Endothelial cell of umbilical vein (primary cell): Measurements from ENCODE around the gene FRYL. TPM values are rescaled to one million over a fixed set of nuclear protein-coding genes. Genes with fewer than 3 reads are reported as not detected.
"Not testable (repeated sequence)": the region's sequence is repeated elsewhere in the genome, so short reads cannot be mapped to it uniquely, and the experiment has no call there.

Source experiments
- BruUV-seq: library from RNA; stranded (reverse); fragments of 400-500 nt; replicated peaks from 2 replicates; lab custom pipeline; 2021; lab: Mats Ljungman, UMichigan
- CTCF ChIA-PET: fragments of 300-600, 350-600 bp; sonication (Branson Sonifier 250); formaldehyde crosslinking; loops from one replicate; lab custom pipeline; 2021; ENCODE audit warnings: antibody characterized with exemption, inconsistent platforms; lab: Charles Lee
- POLR2A ChIA-PET: fragments of 300-600, 350-600 bp; sonication (Branson Sonifier 250); formaldehyde crosslinking; loops from one replicate; lab custom pipeline; 2021; ENCODE audit warnings: antibody characterized with exemption, inconsistent platforms; lab: Charles Lee
- DNase-seq: peaks from one replicate; pipeline ENCODE4 v3.0.0-alpha.2; 2011; ENCODE audit warnings: low read depth, low spot score
- FAIRE-seq: peaks from 2 replicates; lab custom pipeline; 2011; peaks lifted over from hg19 to GRCh38; lab: Jason Lieb, UNC
- H2AFZ ChIP-seq: 2 replicates; pipeline ENCODE4 v1.6.0; 2012; ENCODE audit warnings: low read depth, low read length, control low read depth, inconsistent platforms
- H3K27ac ChIP-seq: 2 replicates; pipeline ENCODE4 v1.5.1; 2011; ENCODE audit warnings: low read depth, mild to moderate bottlenecking, control low read depth, low read length, moderate library complexity; ENCODE audit not compliant: insufficient read depth
- H3K27me3 ChIP-seq, 2 experiments: 2 replicates each; pipeline versions ENCODE4 v1.6.0 to v1.6.1; 2011; ENCODE audit warnings: low read length in 2 of 2, mixed read lengths in 1 of 2; ENCODE audit not compliant: control insufficient read depth in 2 of 2, insufficient read depth in 2 of 2
- H3K36me3 ChIP-seq, 2 experiments: 2 replicates in 1 of 2; 3 replicates in 1 of 2; pipeline ENCODE4 v1.5.1; 2011; ENCODE audit warnings: low read length in 2 of 2, mild to moderate bottlenecking in 1 of 2, moderate library complexity in 1 of 2; ENCODE audit not compliant: control insufficient read depth in 2 of 2, insufficient read depth in 2 of 2; ENCODE audit errors: extremely low read depth in 1 of 2
- H3K4me1 ChIP-seq: 3 replicates; pipeline ENCODE4 v1.5.1; 2011; ENCODE audit warnings: mild to moderate bottlenecking, low read length; ENCODE audit not compliant: control insufficient read depth, insufficient read depth; ENCODE audit errors: extremely low read depth
- H3K4me2 ChIP-seq: 2 replicates; pipeline ENCODE4 v1.6.1; 2011; ENCODE audit warnings: low read length, control low read depth, mixed read lengths; ENCODE audit not compliant: insufficient read depth
- H3K4me3 ChIP-seq, 3 experiments: fragments of 200-600 bp in 1 of 3; sonication (generic), shearing (Covaris generic) in 1 of 3; replicated peaks in 1 of 3; 2 replicates each; pipeline ENCODE4 v1.5.1; 2011 to 2016; ENCODE audit warnings: control low read depth in 3 of 3, low read length in 3 of 3, mild to moderate bottlenecking in 2 of 3, inconsistent platforms in 1 of 3, low read depth in 1 of 3, moderate library complexity in 1 of 3; ENCODE audit not compliant: insufficient read depth in 1 of 3
- H3K79me2 ChIP-seq: 2 replicates; pipeline ENCODE4 v1.6.0; 2012; ENCODE audit warnings: low read length, inconsistent platforms; ENCODE audit not compliant: control insufficient read depth, insufficient read depth
- H3K9ac ChIP-seq: replicated peaks from 2 replicates; pipeline ENCODE3; 2011; ENCODE audit warnings: low read length, control low read depth; ENCODE audit not compliant: insufficient read depth; ENCODE audit errors: extremely low read depth
- H3K9me1 ChIP-seq: replicated peaks from 3 replicates; pipeline ENCODE4 v1.6.0; 2011; ENCODE audit warnings: mild to moderate bottlenecking, low read length; ENCODE audit not compliant: control insufficient read depth, insufficient read depth; ENCODE audit errors: extremely low read depth
- H3K9me3 ChIP-seq: replicated peaks from 2 replicates; pipeline ENCODE4 v1.5.1; 2012; ENCODE audit warnings: low read length, inconsistent platforms; ENCODE audit not compliant: control insufficient read depth, insufficient read depth
- H4K20me1 ChIP-seq: replicated peaks from 2 replicates; pipeline ENCODE3; 2011; ENCODE audit warnings: mild to moderate bottlenecking, low read length; ENCODE audit not compliant: control insufficient read depth, insufficient read depth; ENCODE audit errors: extremely low read depth
- CTCF ChIP-seq, 2 donors: IDR thresholded peaks; 1 replicate in 1 of 2; 2 replicates in 1 of 2; pipeline ENCODE4 v1.5.1; 2011; ENCODE audit warnings: low read length in 2 of 2, mild to moderate bottlenecking in 2 of 2, moderate library complexity in 2 of 2, control low read depth in 1 of 2, inconsistent platforms in 1 of 2, low read depth in 1 of 2; ENCODE audit not compliant: insufficient read depth in 1 of 2; ENCODE audit errors: extremely low read depth in 1 of 2
- EZH2 ChIP-seq: IDR thresholded peaks from 2 replicates; pipeline ENCODE4 v1.6.1; 2012; ENCODE audit warnings: borderline replicate concordance, low read depth, mild to moderate bottlenecking, moderate library complexity, low read length, inconsistent platforms; ENCODE audit not compliant: severe bottlenecking
- FOS ChIP-seq: IDR thresholded peaks from 2 replicates; pipeline ENCODE4 v1.6.1; 2011; ENCODE audit warnings: mild to moderate bottlenecking, low read length, moderate library complexity, borderline replicate concordance; ENCODE audit not compliant: insufficient read depth
- GATA2 ChIP-seq: IDR thresholded peaks from 2 replicates; pipeline ENCODE4 v1.7.0; 2011; ENCODE audit warnings: low read depth, mild to moderate bottlenecking, moderate library complexity, mixed read lengths, low read length; ENCODE audit not compliant: insufficient read length, insufficient read depth
- JUN ChIP-seq: IDR thresholded peaks from 2 replicates; pipeline ENCODE4 v1.6.1; 2011; ENCODE audit warnings: borderline replicate concordance, low read depth; ENCODE audit not compliant: insufficient read length, insufficient read depth
- MYC ChIP-seq: IDR thresholded peaks from one replicate; pipeline ENCODE4 v1.6.1; 2011; ENCODE audit warnings: mild to moderate bottlenecking, low read depth, low read length
- POLR2A ChIP-seq: IDR thresholded peaks from 2 replicates; pipeline ENCODE4 v1.6.1; 2012; ENCODE audit warnings: low read depth, mild to moderate bottlenecking, control low read depth, low read length
- POLR2AphosphoS5 ChIP-seq: IDR thresholded peaks from 2 replicates; pipeline ENCODE4 v1.6.1; 2012; ENCODE audit warnings: low read depth, mild to moderate bottlenecking, control low read depth, low read length, moderate library complexity; ENCODE audit not compliant: insufficient read depth
- dilution Hi-C: fragments of 300-500 bp; cut with MboI; formaldehyde crosslinking; loops from one replicate; pipeline ENCODE4 v1.15.0; 2019; ENCODE audit warnings: low sequenced_read_pairs; ENCODE audit not compliant: extremely low pct_ligation_motif_present
- intact Hi-C: fragments of 100-400 bp; cut with micrococcal nuclease; formaldehyde crosslinking; loops from one replicate; pipeline ENCODE4 v1.10.0; 2022
- polyA plus RNA-seq, 4 experiments: library from polyadenylated mRNA; depleted of rRNA in 3 of 4; stranded (reverse) in 3 of 4; unstranded in 1 of 4; fragments of >200 nt; gene quantifications; 2 replicates each; pipeline versions ENCODE4 v1.2.1 to v1.2.3, GENCODE V29; 2011 to 2012; ENCODE audit warnings: missing spikeins in 1 of 4
- total RNA-seq: library from RNA; stranded (reverse); gene quantifications from 2 replicates; pipeline ENCODE4 v1.2.3, GENCODE V29; 2021
- TF ChIP-seq, protein P1 (sequence below): IDR thresholded peaks from 2 replicates; pipeline ENCODE4 v1.6.1; 2011; ENCODE audit not compliant: insufficient read depth, insufficient read length

Gene FRYL
- total and polyA plus RNA-seq, 2 donors (not counting 3 experiments of a cell fraction or from before 2014, with no cell fraction given): 17.0 to 84.9 TPM

- no peak overlapping the region for H3K27ac ChIP-seq
- H3K36me3 ChIP-seq: no peaks in the 10 kb centered on the region
- H3K79me2 ChIP-seq: peaks cover 57% of the 10 kb centered on the region
- H3K27me3 ChIP-seq: no peaks in the 10 kb centered on the region
- no peak overlapping the region for H2AFZ ChIP-seq
- no TSS peak for BruUV-seq
- FAIRE-seq: no peak
- H3K9me1 ChIP-seq: no peaks in the 10 kb centered on the region
- H4K20me1 ChIP-seq: no peaks in the 10 kb centered on the region
- TF ChIP-seq MYC (no peak), EZH2 (no peak), POLR2A (no peak), CTCF (IDR thresholded peaks at IDR 0.05; ENCODE audit: extremely low read depth in 1 of 2, insufficient read depth in 1 of 2, low read depth in 1 of 2, low read length in 2 of 2) (no peak), GATA2 (no peak), POLR2AphosphoS5 (no peak), JUN (no peak), FOS (no peak)
- TF ChIP-seq, protein P1, sequence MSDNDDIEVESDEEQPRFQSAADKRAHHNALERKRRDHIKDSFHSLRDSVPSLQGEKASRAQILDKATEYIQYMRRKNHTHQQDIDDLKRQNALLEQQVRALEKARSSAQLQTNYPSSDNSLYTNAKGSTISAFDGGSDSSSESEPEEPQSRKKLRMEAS: no peak
- no peak overlapping the region for H3K4me3 ChIP-seq
- CTCF ChIA-PET: no interaction called here
- dilution Hi-C loops (no loop called here), intact Hi-C loops (no loop called here)
- H3K4me2 ChIP-seq: no peak overlapping the region
- DNase-seq: no peak
- peaks cover 21% of the 10 kb centered on the region for H3K4me1 ChIP-seq
- POLR2A ChIA-PET: no interaction called here
- no peaks in the 10 kb centered on the region for H3K9me3 ChIP-seq
- H3K9ac ChIP-seq: no peak overlapping the region
Observed at GRCh38 chr4:48718818-48719465, 61.1 kb downstream of the FRYL start.

- H4K20me1 ChIP-seq, H3K27me3 ChIP-seq, POLR2A ChIA-PET, intact Hi-C loops, H3K9me3 ChIP-seq, FAIRE-seq, H2AFZ ChIP-seq, H3K4me2 ChIP-seq, dilution Hi-C loops, H3K9ac ChIP-seq, H3K36me3 ChIP-seq, H3K27ac ChIP-seq, CTCF ChIA-PET, H3K4me3 ChIP-seq, H3K4me1 ChIP-seq, H3K9me1 ChIP-seq, DNase-seq, BruUV-seq: not testable (repeated sequence)
- peaks cover 39% of the 10 kb centered on the region for H3K79me2 ChIP-seq
Observed at GRCh38 chr4:48716285-48716684, 63.8 kb downstream of the FRYL start.
